IMR-90 (cell line): ENCODE results near the gene HSD17B14. TPM values are rescaled to one million over a fixed set of nuclear protein-coding genes. Genes with fewer than 3 reads are reported as not detected.

ENCODE experiments used
- ATAC-seq: fragments of 200-7000 bp; cut with Tn5 transposase; 2 replicates; pipeline ENCODE4 v1.9.1; 2020; ENCODE audit warnings: low read depth, mild to moderate bottlenecking, moderate library complexity
- BruUV-seq: library from RNA; stranded (reverse); fragments of 400-500 nt; replicated peaks from 2 replicates; lab custom pipeline; 2021; lab: Mats Ljungman, UMichigan
- CTCF ChIA-PET: fragments of 300-600 bp; formaldehyde crosslinking; extraction: SDS; loops from one replicate; lab custom pipeline; 2021; ENCODE audit warnings: antibody characterized with exemption; lab: Yijun Ruan, JAX
- POLR2A ChIA-PET: fragments of 300-600 bp; sonication (Branson Sonifier 250); formaldehyde crosslinking; loops from one replicate; lab custom pipeline; 2022; ENCODE audit warnings: antibody characterized with exemption; ENCODE audit not compliant: unreplicated experiment; lab: Charles Lee
- DNase-seq: peaks from one replicate; pipeline ENCODE4 v3.0.0; 2013
- H2AFZ ChIP-seq: replicated peaks from 2 replicates; pipeline ENCODE3; 2013; ENCODE audit warnings: low read length, mild to moderate bottlenecking; ENCODE audit not compliant: poor library complexity
- H2AK5ac ChIP-seq: 2 replicates; pipeline ENCODE4 v1.6.1; 2013; ENCODE audit warnings: low read depth, low read length, inconsistent platforms
- H2AK9ac ChIP-seq: replicated peaks from 2 replicates; pipeline ENCODE3; 2013; ENCODE audit warnings: mild to moderate bottlenecking, low read depth, low read length, moderate library complexity; ENCODE audit not compliant: poor library complexity
- H2BK120ac ChIP-seq: 2 replicates; pipeline ENCODE4 v1.6.1; 2013; ENCODE audit warnings: low read depth, low read length, inconsistent platforms
- H2BK15ac ChIP-seq: 3 replicates; pipeline ENCODE4 v1.6.1; 2013; ENCODE audit warnings: low read depth, low read length, inconsistent platforms
- H2BK20ac ChIP-seq: 2 replicates; pipeline ENCODE4 v1.6.1; 2013; ENCODE audit warnings: low read depth, mild to moderate bottlenecking, inconsistent platforms, low read length, moderate library complexity
- H2BK5ac ChIP-seq: 2 replicates; pipeline ENCODE4 v1.6.1; 2013; ENCODE audit warnings: mild to moderate bottlenecking, low read depth, low read length, inconsistent platforms; ENCODE audit not compliant: poor library complexity, severe bottlenecking
- H3K14ac ChIP-seq: replicated peaks from 2 replicates; pipeline ENCODE4 v1.6.1; 2013; ENCODE audit warnings: low read depth, low read length, inconsistent platforms
- H3K18ac ChIP-seq: 2 replicates; pipeline ENCODE4 v1.6.1; 2013; ENCODE audit warnings: low read depth, low read length, control low read depth
- H3K23ac ChIP-seq: 2 replicates; pipeline ENCODE4 v1.6.1; 2013; ENCODE audit warnings: low read depth, low read length, inconsistent platforms
- H3K27ac ChIP-seq: 2 replicates; pipeline ENCODE4 v1.5.1; 2013; ENCODE audit warnings: mild to moderate bottlenecking, control low read depth, low read length; ENCODE audit not compliant: insufficient read depth
- H3K27me3 ChIP-seq: 2 replicates; pipeline ENCODE4 v1.6.1; 2013; ENCODE audit warnings: low read length; ENCODE audit not compliant: control insufficient read depth, insufficient read depth
- H3K36me3 ChIP-seq: 2 replicates; pipeline ENCODE4 v1.6.1; 2013; ENCODE audit warnings: low read length, mixed read lengths; ENCODE audit not compliant: control insufficient read depth, insufficient read depth
- H3K4ac ChIP-seq: 2 replicates; pipeline ENCODE4 v1.6.1; 2013; ENCODE audit warnings: low read depth, low read length, inconsistent platforms
- H3K4me1 ChIP-seq: 2 replicates; pipeline ENCODE4 v1.6.1; 2013; ENCODE audit warnings: low read length, mixed read lengths; ENCODE audit not compliant: control insufficient read depth, insufficient read depth
- H3K4me2 ChIP-seq: 2 replicates; pipeline ENCODE4 v1.6.1; 2013; ENCODE audit warnings: low read depth, mild to moderate bottlenecking, control low read depth, low read length, moderate library complexity
- H3K4me3 ChIP-seq: 2 replicates; pipeline ENCODE4 v1.5.1; 2013; ENCODE audit warnings: low read depth, mild to moderate bottlenecking, control low read depth, low read length, moderate library complexity; ENCODE audit not compliant: insufficient read depth
- H3K56ac ChIP-seq: 2 replicates; pipeline ENCODE4 v1.6.1; 2013; ENCODE audit warnings: low read length, inconsistent platforms; ENCODE audit not compliant: insufficient read depth; ENCODE audit errors: extremely low read depth
- H3K79me1 ChIP-seq, 2 experiments: 2 replicates each; pipeline ENCODE4 v1.6.1; 2013; ENCODE audit warnings: low read length in 2 of 2, inconsistent platforms in 1 of 2, low read depth in 1 of 2
- H3K9ac ChIP-seq: 2 replicates; pipeline ENCODE4 v1.6.1; 2013; ENCODE audit warnings: low read depth, low read length, control low read depth
- H3K9me1 ChIP-seq: 2 replicates; pipeline ENCODE4 v1.6.1; 2013; ENCODE audit warnings: low read length, inconsistent platforms; ENCODE audit not compliant: insufficient read depth
- H3K9me3 ChIP-seq: 2 replicates; pipeline ENCODE4 v1.6.1; 2013; ENCODE audit warnings: low read length; ENCODE audit not compliant: control insufficient read depth, insufficient read depth
- H4K20me1 ChIP-seq: 2 replicates; pipeline ENCODE4 v1.6.1; 2013; ENCODE audit warnings: low read length, inconsistent platforms; ENCODE audit not compliant: insufficient read depth
- H4K5ac ChIP-seq: 2 replicates; pipeline ENCODE4 v1.6.1; 2013; ENCODE audit warnings: mild to moderate bottlenecking, low read depth, low read length, control low read depth
- H4K8ac ChIP-seq, 2 experiments: 2 replicates each; pipeline ENCODE4 v1.6.1; 2013; ENCODE audit warnings: low read depth in 2 of 2, low read length in 2 of 2, control low read depth in 1 of 2, inconsistent platforms in 1 of 2
- H4K91ac ChIP-seq: 2 replicates; pipeline ENCODE4 v1.6.1; 2013; ENCODE audit warnings: low read depth, low read length, inconsistent platforms; ENCODE audit not compliant: insufficient read depth
- BHLHE40 ChIP-seq: fragments of 150-350 bp; IDR thresholded peaks from 2 replicates; pipeline ENCODE4 v1.6.1; 2016; ENCODE audit warnings: mild to moderate bottlenecking, low read depth, low read length
- CEBPB ChIP-seq: IDR thresholded peaks from 2 replicates; pipeline ENCODE4 v1.6.1; 2012; ENCODE audit warnings: low read depth, low read length, improper control_type of control experiment
- CHD1 ChIP-seq: IDR thresholded peaks from 2 replicates; pipeline ENCODE4 v1.6.1; 2012; ENCODE audit warnings: low read depth, low read length, improper control_type of control experiment
- FOS ChIP-seq: fragments of 150-350 bp; IDR thresholded peaks from 2 replicates; pipeline ENCODE4 v1.6.1; 2016; ENCODE audit warnings: low read depth, low read length
- MAFK ChIP-seq: IDR thresholded peaks from 2 replicates; pipeline ENCODE4 v1.6.1; 2012; ENCODE audit warnings: low read depth, low read length, improper control_type of control experiment
- MAZ ChIP-seq: IDR thresholded peaks from 2 replicates; pipeline ENCODE4 v1.6.1; 2012; ENCODE audit warnings: low read depth, mild to moderate bottlenecking, low read length, improper control_type of control experiment, moderate library complexity, borderline replicate concordance
- MXI1 ChIP-seq: IDR thresholded peaks from 2 replicates; pipeline ENCODE4 v1.6.1; 2012; ENCODE audit warnings: low read depth, mild to moderate bottlenecking, low read length, moderate library complexity, borderline replicate concordance
- NFE2L2 ChIP-seq: fragments of 150-350 bp; IDR thresholded peaks from 2 replicates; pipeline ENCODE4 v1.6.1; 2016; ENCODE audit warnings: low read depth, mild to moderate bottlenecking, low read length
- POLR2A ChIP-seq: IDR thresholded peaks from 2 replicates; pipeline ENCODE4 v1.6.1; 2012; ENCODE audit warnings: mild to moderate bottlenecking, low read depth, low read length
- RAD21 ChIP-seq: IDR thresholded peaks from 2 replicates; pipeline ENCODE4 v1.6.1; 2012; ENCODE audit warnings: low read length, improper control_type of control experiment
- RCOR1 ChIP-seq: IDR thresholded peaks from 2 replicates; pipeline ENCODE4 v1.6.1; 2012; ENCODE audit warnings: mild to moderate bottlenecking, low read length, improper control_type of control experiment; ENCODE audit not compliant: insufficient replicate concordance
- RFX5 ChIP-seq: IDR thresholded peaks from 2 replicates; pipeline ENCODE4 v1.8.0; 2012; ENCODE audit warnings: low read depth, mild to moderate bottlenecking, low read length, moderate library complexity
- SMC3 ChIP-seq: fragments of 150-350 bp; IDR thresholded peaks from 2 replicates; pipeline ENCODE4 v1.6.1; 2016; ENCODE audit warnings: low read depth, mild to moderate bottlenecking, antibody characterized with exemption, low read length, moderate library complexity
- WGBS, 2 experiments: methylation state at CpG; one replicate each; pipeline versions ENCODE4 v1.1.5 to v1.1.7; 2013; ENCODE audit warnings: missing lambda C conversion rate in 2 of 2; ENCODE audit not compliant: insufficient read length in 1 of 2; ENCODE audit errors: extremely low coverage in 2 of 2; 5-methylcytosine and 5-hydroxymethylcytosine counted together
- dilution Hi-C: fragments of 300-500 bp; cut with HindIII; formaldehyde crosslinking; loops from one replicate; pipeline ENCODE4 v1.14.3; 2018; ENCODE audit warnings: low sequenced_read_pairs; ENCODE audit not compliant: unreplicated experiment
- in situ Hi-C: fragments of 300-500 bp; cut with MboI; formaldehyde crosslinking; loops from 3 replicates; pipeline ENCODE4 v1.14.3; 2019; ENCODE audit warnings: low sequenced_read_pairs, inconsistent platforms, mixed read lengths
- intact Hi-C: fragments of 100-400 bp; cut with micrococcal nuclease; formaldehyde crosslinking; loops from 2 replicates; pipeline ENCODE4 v1.10.0; 2022
- polyA plus RNA-seq, 3 experiments: library from polyadenylated mRNA; depleted of rRNA; stranded (reverse); fragments of >200 nt; gene quantifications; 2 replicates each; pipeline ENCODE4 v1.2.3, GENCODE V29; 2012; ENCODE audit warnings: low replicate concordance in 1 of 3
- total RNA-seq: library from RNA; depleted of rRNA; stranded (reverse); fragments of >200 nt; gene quantifications from 2 replicates; pipeline ENCODE4 v1.2.3, GENCODE V29; 2012
- TF ChIP-seq, protein P1 (sequence below): fragments of 150-350 bp; IDR thresholded peaks from 2 replicates; pipeline ENCODE4 v1.6.1; 2016; ENCODE audit warnings: low read depth, mild to moderate bottlenecking, low read length, moderate library complexity, borderline replicate concordance
- TF ChIP-seq, protein P2 (sequence below): fragments of 150-350 bp; IDR thresholded peaks from 2 replicates; pipeline ENCODE4 v1.6.1; 2017; ENCODE audit warnings: mild to moderate bottlenecking, antibody characterized with exemption, low read length, low read depth
- TF ChIP-seq, protein P3 (sequence below): conservative IDR thresholded peaks from 2 replicates; pipeline ENCODE4 v1.5.1; 2012; ENCODE audit warnings: mild to moderate bottlenecking, low read depth, low read length, improper control_type of control experiment

Gene HSD17B14
- total and polyA plus RNA-seq, 2 of the 4 experiments (the other 2 are of a cell fraction) = 0.54 to 4.5 TPM

DNA sequence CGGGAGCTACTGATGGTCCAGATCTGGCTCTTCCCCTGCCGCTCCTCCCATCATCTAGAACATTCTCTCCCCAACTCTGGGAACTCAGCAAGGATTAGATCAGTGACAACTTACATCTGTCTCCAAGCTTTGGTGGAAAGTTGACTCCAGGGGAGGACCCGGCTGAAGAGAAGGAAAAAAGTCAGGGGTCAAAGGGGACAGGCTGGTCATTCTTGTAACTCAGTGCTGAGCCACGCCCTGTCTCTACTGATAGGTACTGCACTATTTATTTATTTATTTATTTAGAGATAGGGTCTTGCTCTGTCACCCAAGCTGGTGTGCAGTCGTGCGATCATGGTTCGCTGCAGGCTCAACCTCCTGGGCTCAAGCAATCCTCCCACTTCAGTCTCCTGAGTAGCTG, 17.8 kb upstream of the HSD17B14 start:
- Histone ChIP-seq H3K4me1 (no peaks in the 10 kb centered on the region), H3K23ac (no peak overlapping the region), H2AK5ac (no peak overlapping the region), H4K8ac (no peak overlapping the region), H3K4me3 (no peak overlapping the region), H4K91ac (no peak overlapping the region), H3K9me3 (no peaks in the 10 kb centered on the region), H4K20me1 (no peaks in the 10 kb centered on the region), H2BK5ac (no peak overlapping the region), H2BK15ac (no peak overlapping the region), H3K79me1 (no peaks in the 10 kb centered on the region), H4K5ac (no peak overlapping the region), H2BK120ac (no peak overlapping the region), H3K36me3 (peaks cover 23% of the 10 kb centered on the region), H3K9me1 (no peaks in the 10 kb centered on the region), H3K4me2 (no peak overlapping the region), H3K27me3 (no peaks in the 10 kb centered on the region), H3K56ac (no peak overlapping the region), H3K18ac (no peak overlapping the region), H2AFZ (no peak overlapping the region), H2AK9ac (no peak overlapping the region), H3K14ac (no peak overlapping the region), H3K9ac (no peak overlapping the region), H3K27ac (no peak overlapping the region), H2BK20ac (no peak overlapping the region), H3K4ac (no peak overlapping the region)
- 100% methylated on average over 1 of the region's 7 CpGs; no CpG with 5 or more reads in 1 of the 2 experiments for WGBS, 2 experiments
- ChIA-PET POLR2A (no interaction called here), CTCF (no interaction called here)
- DNase-seq (no peak), ATAC-seq (no peak)
- no TSS peak for BruUV-seq
- dilution Hi-C loops = loop anchor here (10.0 kb wide), 1 partner anchor 49 kb away; no protein-coding TSS in a partner anchor
- TF ChIP-seq MAFK = no peak
- TF ChIP-seq MAZ = no peak
- TF ChIP-seq RFX5 = no peak
- no peak for TF ChIP-seq RAD21
- TF ChIP-seq, protein P1, sequence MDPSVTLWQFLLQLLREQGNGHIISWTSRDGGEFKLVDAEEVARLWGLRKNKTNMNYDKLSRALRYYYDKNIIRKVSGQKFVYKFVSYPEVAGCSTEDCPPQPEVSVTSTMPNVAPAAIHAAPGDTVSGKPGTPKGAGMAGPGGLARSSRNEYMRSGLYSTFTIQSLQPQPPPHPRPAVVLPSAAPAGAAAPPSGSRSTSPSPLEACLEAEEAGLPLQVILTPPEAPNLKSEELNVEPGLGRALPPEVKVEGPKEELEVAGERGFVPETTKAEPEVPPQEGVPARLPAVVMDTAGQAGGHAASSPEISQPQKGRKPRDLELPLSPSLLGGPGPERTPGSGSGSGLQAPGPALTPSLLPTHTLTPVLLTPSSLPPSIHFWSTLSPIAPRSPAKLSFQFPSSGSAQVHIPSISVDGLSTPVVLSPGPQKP = no peak
- TF ChIP-seq MXI1 = no peak
- TF ChIP-seq BHLHE40 = no peak
- TF ChIP-seq CHD1 = no peak
- TF ChIP-seq, protein P2, sequence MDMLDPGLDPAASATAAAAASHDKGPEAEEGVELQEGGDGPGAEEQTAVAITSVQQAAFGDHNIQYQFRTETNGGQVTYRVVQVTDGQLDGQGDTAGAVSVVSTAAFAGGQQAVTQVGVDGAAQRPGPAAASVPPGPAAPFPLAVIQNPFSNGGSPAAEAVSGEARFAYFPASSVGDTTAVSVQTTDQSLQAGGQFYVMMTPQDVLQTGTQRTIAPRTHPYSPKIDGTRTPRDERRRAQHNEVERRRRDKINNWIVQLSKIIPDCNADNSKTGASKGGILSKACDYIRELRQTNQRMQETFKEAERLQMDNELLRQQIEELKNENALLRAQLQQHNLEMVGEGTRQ = no peak
- no peak for TF ChIP-seq SMC3
- TF ChIP-seq CEBPB = no peak
- no peak for TF ChIP-seq POLR2A
- TF ChIP-seq RCOR1 = no peak
- TF ChIP-seq NFE2L2 = no peak
- TF ChIP-seq FOS = no peak
- TF ChIP-seq, protein P3, sequence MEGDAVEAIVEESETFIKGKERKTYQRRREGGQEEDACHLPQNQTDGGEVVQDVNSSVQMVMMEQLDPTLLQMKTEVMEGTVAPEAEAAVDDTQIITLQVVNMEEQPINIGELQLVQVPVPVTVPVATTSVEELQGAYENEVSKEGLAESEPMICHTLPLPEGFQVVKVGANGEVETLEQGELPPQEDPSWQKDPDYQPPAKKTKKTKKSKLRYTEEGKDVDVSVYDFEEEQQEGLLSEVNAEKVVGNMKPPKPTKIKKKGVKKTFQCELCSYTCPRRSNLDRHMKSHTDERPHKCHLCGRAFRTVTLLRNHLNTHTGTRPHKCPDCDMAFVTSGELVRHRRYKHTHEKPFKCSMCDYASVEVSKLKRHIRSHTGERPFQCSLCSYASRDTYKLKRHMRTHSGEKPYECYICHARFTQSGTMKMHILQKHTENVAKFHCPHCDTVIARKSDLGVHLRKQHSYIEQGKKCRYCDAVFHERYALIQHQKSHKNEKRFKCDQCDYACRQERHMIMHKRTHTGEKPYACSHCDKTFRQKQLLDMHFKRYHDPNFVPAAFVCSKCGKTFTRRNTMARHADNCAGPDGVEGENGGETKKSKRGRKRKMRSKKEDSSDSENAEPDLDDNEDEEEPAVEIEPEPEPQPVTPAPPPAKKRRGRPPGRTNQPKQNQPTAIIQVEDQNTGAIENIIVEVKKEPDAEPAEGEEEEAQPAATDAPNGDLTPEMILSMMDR = no peak
- in situ Hi-C loops = no loop called here
- intact Hi-C loops = no loop called here
